Thymus (tissue), 11 donors: ENCODE data around the gene MBNL2. TPM values are rescaled to one million over a fixed set of nuclear protein-coding genes. Genes with fewer than 3 reads are reported as not detected.
A peak's percentile ranks its signal among the peaks of the same experiment; 100 is the strongest.

ENCODE experiments used
- DNase-seq, 9 donors: peaks; one replicate each; pipeline ENCODE4 v3.0.0-alpha.2; 2013; ENCODE audit warnings: low spot score in 9 of 9, low read depth in 6 of 9, missing footprints in 1 of 9
- H3K27ac ChIP-seq, 2 donors: one replicate each; pipeline ENCODE4 v1.5.1; 2013; ENCODE audit warnings: control low read depth in 1 of 2, low read depth in 1 of 2, low read length in 1 of 2, mild to moderate bottlenecking in 1 of 2, moderate library complexity in 1 of 2
- H3K27me3 ChIP-seq, 2 donors: one replicate each; pipeline ENCODE4 v1.5.1; 2013; ENCODE audit warnings: low read length in 1 of 2; ENCODE audit not compliant: control insufficient read depth in 2 of 2, insufficient read depth in 1 of 2
- H3K36me3 ChIP-seq, 2 donors: one replicate each; pipeline ENCODE4 v1.5.1; 2013; ENCODE audit warnings: low read length in 1 of 2, mild to moderate bottlenecking in 1 of 2, moderate library complexity in 1 of 2; ENCODE audit not compliant: control insufficient read depth in 2 of 2, insufficient read depth in 2 of 2
- H3K4me1 ChIP-seq, 2 donors: one replicate each; pipeline ENCODE4 v1.5.1; 2013; ENCODE audit warnings: low read length in 2 of 2; ENCODE audit not compliant: control insufficient read depth in 2 of 2, insufficient read depth in 2 of 2
- H3K4me3 ChIP-seq, 2 donors: one replicate each; pipeline ENCODE4 v1.5.1; 2013; ENCODE audit warnings: low read length in 2 of 2, control low read depth in 1 of 2, mild to moderate bottlenecking in 1 of 2
- H3K9me3 ChIP-seq, 2 donors: one replicate each; pipeline ENCODE4 v1.5.1; 2013; ENCODE audit warnings: low read length in 1 of 2, mild to moderate bottlenecking in 1 of 2; ENCODE audit not compliant: control insufficient read depth in 2 of 2, insufficient read depth in 1 of 2
- WGBS: extraction: QIAGEN DNeasy Blood & Tissue Kit; methylation state at CpG from one replicate; pipeline ENCODE4 v1.1.7; 2013; 5-methylcytosine and 5-hydroxymethylcytosine counted together
- polyA plus RNA-seq: library from polyadenylated mRNA; stranded (reverse); fragments of 200-250 nt; gene quantifications from one replicate; pipeline ENCODE4 v1.2.3, GENCODE V29; 2013
- total RNA-seq: library from RNA; stranded (reverse); fragments of 120-200 nt; gene quantifications from one replicate; pipeline ENCODE4 v1.2.4, GENCODE V29; 2013
- donor health status: healthy.

The MBNL2 gene
- total and polyA plus RNA-seq, 2 donors: 22.7 to 27.1 TPM

DNA sequence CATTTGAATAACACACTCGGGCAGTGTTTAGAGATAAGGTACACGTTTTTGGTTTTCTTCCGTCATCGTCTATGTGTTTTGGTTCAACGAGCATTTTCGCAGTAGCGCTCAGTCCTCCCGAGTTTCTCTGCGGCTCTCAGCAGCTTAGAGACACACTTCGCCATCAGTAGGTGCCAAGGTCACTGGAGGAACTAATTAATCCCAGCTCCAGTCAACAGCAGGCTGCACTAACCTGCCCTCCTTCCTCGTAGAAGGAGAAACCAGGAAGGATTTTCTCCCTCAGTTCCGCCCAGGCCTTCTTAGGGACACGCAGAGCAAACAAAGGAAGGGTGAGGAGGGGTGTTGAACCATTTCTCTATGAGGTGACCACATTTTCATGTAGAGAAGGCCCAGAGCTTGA is 12.6 kb downstream of the MBNL2 start:
- H3K9me3 ChIP-seq: no peaks in the 10 kb centered on the region
- H3K27ac ChIP-seq: peak overlapping the region in 1 of 2 donors; percentile 12
- no peak overlapping the region for H3K4me3 ChIP-seq
- WGBS: 98% methylated on average over 13 of the region's 13 CpGs
- DNase-seq: no peak
- no peaks in the 10 kb centered on the region for H3K27me3 ChIP-seq
- peaks cover 0 to 7% of the 10 kb centered on the region in 2 donors for H3K36me3 ChIP-seq
- peaks cover 0 to 6% of the 10 kb centered on the region in 2 donors for H3K4me1 ChIP-seq

DNA sequence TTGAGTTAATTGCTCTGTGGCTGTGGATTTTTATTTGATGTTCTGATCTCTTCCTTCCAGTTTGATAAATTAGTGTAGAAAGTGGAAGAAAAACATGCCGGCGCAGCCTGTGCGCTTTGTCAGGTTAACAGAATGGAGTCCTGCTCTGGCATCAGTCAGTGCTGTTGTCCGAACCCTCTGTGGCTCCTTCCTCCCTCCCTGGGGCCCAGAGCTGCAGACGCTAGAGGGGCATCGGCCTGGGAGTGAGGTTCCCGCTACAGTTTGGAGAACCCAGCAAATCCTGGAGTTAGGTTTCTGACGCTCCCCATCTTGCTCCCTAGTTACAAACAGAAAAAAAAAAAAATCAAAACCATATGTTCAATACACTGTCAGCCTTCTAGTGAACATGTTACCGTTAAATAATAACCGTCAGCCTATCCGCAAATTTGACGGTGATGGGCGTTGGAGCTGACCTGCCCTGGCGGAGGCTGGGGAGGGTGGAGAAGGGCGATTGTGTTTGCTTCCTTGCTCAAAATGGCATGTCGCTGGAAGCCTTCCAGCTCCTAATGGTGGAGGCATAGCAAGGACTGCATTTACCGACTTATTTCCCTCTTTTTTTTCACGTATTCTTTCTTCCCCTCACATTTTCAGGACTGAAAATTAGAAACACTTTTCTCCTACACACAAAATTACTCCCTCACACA is 13.6 kb downstream of the MBNL2 start:
- H3K4me3 ChIP-seq: no peak overlapping the region
- peaks cover 0 to 7% of the 10 kb centered on the region in 2 donors for H3K36me3 ChIP-seq
- peaks cover 0 to 6% of the 10 kb centered on the region in 2 donors for H3K4me1 ChIP-seq
- no peak overlapping the region for H3K27ac ChIP-seq
- H3K27me3 ChIP-seq: no peaks in the 10 kb centered on the region
- 97% methylated on average over 18 of the region's 18 CpGs for WGBS
- H3K9me3 ChIP-seq: no peaks in the 10 kb centered on the region
- no peak for DNase-seq

DNA sequence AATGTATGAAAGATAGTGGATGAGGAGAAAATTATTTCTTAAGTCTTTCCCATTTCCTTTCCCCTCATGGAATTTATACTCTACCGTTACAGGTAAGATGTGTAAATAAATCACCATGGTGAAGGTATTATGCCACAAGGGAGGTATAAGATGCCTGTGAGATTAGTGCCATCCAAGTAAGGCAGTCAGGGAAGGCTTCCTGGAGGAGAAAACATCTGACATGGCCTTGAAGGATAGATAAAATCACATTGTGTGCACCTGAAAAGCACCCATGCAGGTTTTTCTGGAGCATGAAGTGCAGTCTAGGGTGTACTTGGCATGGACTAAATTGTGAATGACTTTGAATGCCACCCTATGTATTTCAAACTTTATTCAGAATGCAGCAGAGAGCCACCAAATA is 15.3 kb downstream of the MBNL2 start:
- H3K36me3 ChIP-seq: no peaks in the 10 kb centered on the region
- no peak overlapping the region for H3K27ac ChIP-seq
- 100% methylated on average over 1 of the region's 1 CpG for WGBS

DNA sequence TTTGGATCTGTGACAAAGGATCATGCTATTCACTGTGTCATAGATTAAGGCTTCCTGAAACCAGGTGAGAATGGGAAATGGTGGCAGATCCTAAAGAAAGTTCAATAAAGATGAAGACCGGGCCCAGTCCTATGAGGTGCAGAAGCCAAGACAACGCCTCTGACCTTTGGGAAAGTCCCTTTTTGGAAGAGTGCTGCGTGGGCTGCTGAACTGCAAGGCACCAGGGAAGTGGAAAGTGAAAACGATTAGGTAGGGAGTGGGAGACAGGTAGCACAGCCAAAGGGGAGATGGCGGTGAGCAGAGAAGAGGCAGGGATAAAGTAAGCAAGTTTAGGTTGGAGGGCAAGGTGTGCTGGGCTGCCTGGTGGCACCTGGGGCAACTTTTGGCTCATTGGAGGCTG is 16.3 kb downstream of the MBNL2 start:
- Histone ChIP-seq H3K27me3 (no peaks in the 10 kb centered on the region), H3K4me1 (peaks cover 0 to 9% of the 10 kb centered on the region in 2 donors), H3K27ac (no peak overlapping the region), H3K9me3 (no peaks in the 10 kb centered on the region), H3K36me3 (no peaks in the 10 kb centered on the region), H3K4me3 (no peak overlapping the region)
- DNase-seq: no peak
- WGBS: 82% methylated on average over 5 of the region's 5 CpGs

More for the DNA sequence above, 15.3 kb downstream of the MBNL2 start:
- DNase-seq: no peak
- Histone ChIP-seq H3K27me3 (no peaks in the 10 kb centered on the region), H3K4me1 (peaks cover 0 to 6% of the 10 kb centered on the region in 2 donors), H3K9me3 (no peaks in the 10 kb centered on the region), H3K4me3 (no peak overlapping the region)

DNA sequence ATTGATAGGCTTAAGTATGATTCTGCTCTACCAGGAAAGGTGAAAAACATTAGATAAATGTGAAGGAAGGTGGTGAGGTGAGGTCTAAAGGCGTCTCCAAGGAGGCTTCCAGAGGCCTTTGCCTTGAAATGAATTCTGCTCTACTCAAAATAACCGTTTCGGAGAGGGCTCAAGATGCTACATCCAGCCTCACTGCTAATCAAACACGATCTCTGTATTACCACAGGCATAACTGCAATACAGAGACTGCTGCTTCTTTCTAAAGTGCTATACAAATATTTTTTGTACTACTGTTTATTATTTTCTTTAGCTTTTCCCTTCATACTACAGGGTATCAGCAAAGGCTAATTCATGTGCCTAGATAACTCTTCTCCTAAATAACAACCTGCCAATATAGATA is 16.8 kb downstream of the MBNL2 start:
- no peak for DNase-seq
- WGBS: 97% methylated on average over 4 of the region's 4 CpGs
- H3K4me3 ChIP-seq: no peak overlapping the region
- no peak overlapping the region for H3K27ac ChIP-seq
- no peaks in the 10 kb centered on the region for H3K9me3 ChIP-seq
- no peaks in the 10 kb centered on the region for H3K36me3 ChIP-seq
- H3K4me1 ChIP-seq: peaks cover 0 to 5% of the 10 kb centered on the region in 2 donors
- no peaks in the 10 kb centered on the region for H3K27me3 ChIP-seq

DNA sequence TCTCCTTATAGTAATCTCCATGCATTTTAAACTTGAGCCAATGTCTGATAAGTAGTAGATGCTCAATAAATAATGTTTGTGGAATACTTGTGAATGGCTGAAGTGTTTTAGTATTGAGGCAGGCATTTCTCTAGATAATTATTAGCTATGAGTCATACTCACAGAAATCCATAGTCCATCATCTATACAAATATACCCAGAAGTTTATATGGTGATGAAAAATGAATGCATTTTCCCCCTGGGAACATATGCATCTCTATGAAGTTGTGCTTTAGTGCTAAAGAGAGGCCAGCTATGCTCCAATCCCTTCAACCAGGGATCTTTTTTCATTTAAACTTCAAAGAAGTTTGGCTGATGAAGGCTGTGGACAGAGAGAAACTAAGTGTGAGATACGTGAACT is 17.2 kb downstream of the MBNL2 start:
- Histone ChIP-seq H3K27ac (no peak overlapping the region), H3K36me3 (no peaks in the 10 kb centered on the region), H3K9me3 (no peaks in the 10 kb centered on the region), H3K27me3 (no peaks in the 10 kb centered on the region), H3K4me1 (peaks cover 0 to 5% of the 10 kb centered on the region in 2 donors), H3K4me3 (no peak overlapping the region)
- 97% methylated on average over 1 of the region's 1 CpG for WGBS
- DNase-seq: no peak

DNA sequence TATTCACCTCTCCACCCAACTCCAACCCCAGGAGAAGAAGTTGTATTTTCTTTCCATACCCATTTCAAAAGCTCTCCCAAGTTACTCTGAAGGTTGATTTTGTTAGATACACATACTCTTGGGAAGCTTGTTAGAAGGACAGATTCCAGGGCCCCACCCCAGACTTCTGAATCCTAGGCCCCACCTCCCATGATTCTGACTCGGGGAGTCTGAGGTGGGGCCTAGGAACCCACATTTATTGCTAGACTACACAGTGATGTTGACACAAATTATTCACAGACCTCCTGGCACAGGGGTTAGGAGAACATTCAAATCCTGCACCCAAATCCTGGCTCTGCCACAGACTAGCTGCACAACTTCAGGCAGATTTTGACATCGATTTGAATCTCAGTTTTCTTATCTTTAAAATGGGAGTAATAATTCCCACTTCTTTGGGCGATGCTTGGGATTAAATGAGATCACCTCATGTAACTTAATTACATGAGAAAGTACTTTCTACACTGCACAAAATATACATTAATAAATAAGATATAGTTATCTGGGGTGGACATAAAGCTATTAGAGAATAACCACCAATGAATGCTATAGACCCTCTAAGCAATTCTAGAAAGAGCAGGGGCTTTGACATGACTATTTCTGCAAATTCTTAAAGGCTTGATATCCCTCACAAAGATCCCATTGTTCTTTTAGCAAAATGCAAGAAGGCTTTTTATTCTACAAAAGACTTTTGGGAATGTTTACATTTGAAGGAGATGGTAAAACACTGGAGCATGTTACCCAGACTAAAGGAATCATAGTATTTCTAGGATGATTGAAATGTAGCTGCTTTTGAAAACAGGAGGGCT is 18.0 kb downstream of the MBNL2 start:
- no peak overlapping the region for H3K4me3 ChIP-seq
- no peaks in the 10 kb centered on the region for H3K27me3 ChIP-seq
- no peaks in the 10 kb centered on the region for H3K36me3 ChIP-seq
- H3K27ac ChIP-seq: no peak overlapping the region
- no peak for DNase-seq
- H3K9me3 ChIP-seq: no peaks in the 10 kb centered on the region
- peaks cover 0 to 5% of the 10 kb centered on the region in 2 donors for H3K4me1 ChIP-seq
- 96% methylated on average over 3 of the region's 3 CpGs for WGBS

DNA sequence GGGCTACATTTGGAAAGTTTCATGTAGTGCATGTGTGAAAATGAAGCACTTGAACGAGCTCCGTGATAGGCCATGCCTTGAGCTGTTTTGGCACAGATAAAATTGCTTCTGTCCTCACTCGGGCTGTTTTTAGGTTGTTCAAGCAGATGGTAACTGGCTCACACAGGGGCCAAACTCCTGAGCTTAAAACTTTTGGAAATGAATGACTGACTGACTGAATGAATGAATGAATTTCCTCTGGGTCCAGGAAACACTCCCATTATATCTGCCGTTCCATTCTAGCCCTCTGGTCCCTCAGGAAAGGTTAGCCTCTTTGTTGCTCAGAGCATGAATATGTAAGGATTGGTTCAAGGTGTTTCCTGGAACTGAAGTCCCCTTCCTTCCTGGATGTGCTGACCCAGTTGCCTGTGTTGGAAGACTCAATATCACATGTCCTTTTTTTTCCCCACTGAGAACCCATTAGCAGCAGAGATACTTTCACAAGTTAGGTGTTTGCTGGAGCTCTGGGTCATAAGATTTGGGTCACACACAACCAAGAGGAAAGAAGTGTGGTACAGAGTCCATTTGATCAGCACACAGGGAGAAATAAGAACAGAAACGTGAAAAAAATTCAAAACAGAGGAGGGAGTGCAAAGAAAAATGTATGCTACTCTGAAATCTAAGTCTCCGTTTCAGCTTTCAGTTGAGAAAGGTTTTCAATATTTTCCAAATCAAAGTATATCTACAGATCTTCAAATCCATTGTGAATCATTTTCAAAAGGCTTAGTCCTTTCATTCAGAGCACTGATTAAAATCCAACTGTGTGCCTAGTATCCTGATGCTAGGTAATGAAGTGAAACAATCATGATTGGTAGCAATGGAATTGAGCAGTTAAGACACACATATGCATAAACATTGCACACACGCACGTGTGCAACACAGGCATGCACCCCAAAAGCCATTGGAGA is 18.9 kb downstream of the MBNL2 start:
- peak overlapping the region in 1 of 2 donors; percentile 10 for H3K27ac ChIP-seq
- 95% methylated on average over 8 of the region's 8 CpGs for WGBS

More for the DNA sequence above, 18.9 kb downstream of the MBNL2 start:
- peaks cover 0 to 5% of the 10 kb centered on the region in 2 donors for H3K4me1 ChIP-seq
- no peaks in the 10 kb centered on the region for H3K9me3 ChIP-seq
- DNase-seq: no peak
- H3K36me3 ChIP-seq: no peaks in the 10 kb centered on the region
- H3K4me3 ChIP-seq: no peak overlapping the region
- H3K27me3 ChIP-seq: no peaks in the 10 kb centered on the region
